Gastroesophageal sphincter (tissue), 3 donors: ENCODE measurements around the gene NGEF.

Experiments used
- CTCF ChIP-seq, 4 experiments: fragments of 200-600 bp in 2 of 4; fragments of 450-650 bp in 2 of 4; sonication (generic) in 1 of 4; IDR thresholded peaks; one replicate each; pipeline ENCODE4 v1.5.1; 2017 to 2019; ENCODE audit warnings: antibody characterized with exemption in 4 of 4, mild to moderate bottlenecking in 2 of 4, moderate library complexity in 2 of 4
- POLR2AphosphoS5 ChIP-seq: sonication (generic); formaldehyde crosslinking; IDR thresholded peaks from one replicate; pipeline ENCODE4 v1.6.1; 2017; ENCODE audit warnings: antibody characterized with exemption

- TF ChIP-seq CTCF (IDR thresholded peaks at IDR 0.05) (no peak), POLR2AphosphoS5 (no peak)
These were observed 75.7 kb downstream of the NGEF start for GRCh38 chr2:232937278-232937906.
